ENCODE measurements around the gene HPX.
"Not testable (repeated sequence)": the region's sequence is repeated elsewhere in the genome, so short reads cannot be mapped to it uniquely, and the experiment has no call there.

Gene HPX

DNA sequence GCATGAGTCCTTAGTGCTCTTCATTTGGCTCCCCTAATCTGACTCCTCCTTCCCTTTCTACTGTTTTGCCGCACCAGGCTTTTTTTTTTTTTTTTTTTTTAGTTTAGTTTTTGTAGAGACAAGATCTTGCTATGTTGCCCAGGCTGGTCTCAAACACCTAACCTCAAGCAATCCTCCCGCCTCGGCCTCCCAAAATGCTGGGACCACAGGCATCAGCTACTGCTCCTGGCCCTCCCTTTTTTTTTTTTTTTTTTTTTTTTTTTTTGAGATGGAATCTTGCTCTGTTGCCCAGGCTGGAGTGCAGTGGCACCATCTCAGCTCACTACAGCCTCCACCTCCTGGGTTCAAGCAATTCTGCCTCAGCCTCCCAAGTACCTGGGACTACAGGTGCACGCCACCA lies 48.5 kb downstream of the HPX start:
- not testable (repeated sequence) for DNase-seq (ENCODE audit: low spot score)

DNA sequence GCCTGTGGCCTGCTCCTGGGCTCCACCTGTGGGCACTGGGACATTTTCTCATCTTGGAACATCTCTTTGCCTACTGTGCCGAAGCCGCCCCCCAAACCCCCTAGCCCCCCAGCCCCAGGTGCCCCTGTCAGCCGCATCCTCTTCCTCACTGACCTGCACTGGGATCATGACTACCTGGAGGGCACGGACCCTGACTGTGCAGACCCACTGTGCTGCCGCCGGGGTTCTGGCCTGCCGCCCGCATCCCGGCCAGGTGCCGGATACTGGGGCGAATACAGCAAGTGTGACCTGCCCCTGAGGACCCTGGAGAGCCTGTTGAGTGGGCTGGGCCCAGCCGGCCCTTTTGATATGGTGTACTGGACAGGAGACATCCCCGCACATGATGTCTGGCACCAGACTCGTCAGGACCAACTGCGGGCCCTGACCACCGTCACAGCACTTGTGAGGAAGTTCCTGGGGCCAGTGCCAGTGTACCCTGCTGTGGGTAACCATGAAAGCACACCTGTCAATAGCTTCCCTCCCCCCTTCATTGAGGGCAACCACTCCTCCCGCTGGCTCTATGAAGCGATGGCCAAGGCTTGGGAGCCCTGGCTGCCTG lies 49.2 kb downstream of the HPX start:
- no peak for DNase-seq (ENCODE audit: low spot score)

GRCh38 chr11:6390718-6391469 lies 49.9 kb downstream of the HPX start:
- no peak for DNase-seq (ENCODE audit: low spot score)

DNA sequence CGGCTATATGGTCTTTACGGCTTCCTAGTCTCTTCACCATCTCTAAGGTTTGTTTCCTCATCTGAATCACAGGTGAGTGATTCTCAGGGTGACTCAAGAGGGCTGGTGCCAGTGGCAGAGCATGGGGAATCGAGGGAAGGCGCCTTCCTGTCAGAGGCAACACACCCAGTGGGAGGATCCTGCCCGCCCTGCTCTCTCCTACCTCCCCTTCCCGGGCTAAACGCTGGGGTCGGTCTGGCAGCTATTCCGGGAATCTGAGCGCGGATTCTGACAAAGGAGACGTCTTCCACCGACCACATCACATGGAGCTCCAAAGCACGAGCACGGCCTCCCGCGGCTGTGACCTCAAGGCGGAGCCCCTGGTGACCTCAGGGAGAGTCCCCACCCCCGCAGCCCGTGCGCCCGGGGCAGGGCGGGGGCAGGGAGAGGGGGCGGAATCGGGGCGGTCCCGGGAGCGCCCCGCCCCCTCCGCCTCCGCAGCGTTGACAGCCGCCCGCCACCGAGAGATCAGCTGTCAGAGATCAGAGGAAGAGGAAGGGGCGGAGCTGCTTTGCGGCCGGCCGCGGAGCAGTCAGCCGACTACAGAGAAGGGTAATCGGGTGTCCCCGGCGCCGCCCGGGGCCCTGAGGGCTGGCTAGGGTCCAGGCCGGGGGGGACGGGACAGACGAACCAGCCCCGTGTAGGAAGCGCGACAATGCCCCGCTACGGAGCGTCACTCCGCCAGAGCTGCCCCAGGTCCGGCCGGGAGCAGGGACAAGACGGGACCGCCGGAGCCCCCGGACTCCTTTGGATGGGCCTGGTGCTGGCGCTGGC lies 50.7 kb downstream of the HPX start, which contains the start of gene SMPD1:
SMPD1 (plus strand) TSS at position 570 of the 813 bp plus-strand sequence; CDS start at position 695, 125 bp downstream.
- DNase-seq (ENCODE audit: low spot score), result peak; percentile 92

GRCh38 chr11:6388748-6389147 lies 52.0 kb downstream of the HPX start:
- DNase-seq (ENCODE audit: low spot score), result no peak

- no peak for DNase-seq (ENCODE audit: low spot score)
Observed at GRCh38 chr11:6387811-6388599, 52.8 kb downstream of the HPX start.

- no peak for DNase-seq (ENCODE audit: low spot score)
Observed at GRCh38 chr11:6385046-6385777, 55.6 kb downstream of the HPX start.
